Common myeloid progenitor, CD34-positive (primary cell): ENCODE data around the gene CASP12.

Experiments
- CTCF ChIA-PET: fragments of 350-600 bp; sonication (Branson Sonifier 250); formaldehyde crosslinking; loops from one replicate; lab custom pipeline; 2021; ENCODE audit warnings: antibody characterized with exemption; lab: Charles Lee
- POLR2A ChIA-PET: fragments of 350-600 bp; sonication (Branson Sonifier 250); formaldehyde crosslinking; loops from one replicate; lab custom pipeline; 2021; ENCODE audit warnings: antibody characterized with exemption; lab: Charles Lee
- DNase-seq, 3 donors: peaks; one replicate each; pipeline versions ENCODE4 v3.0.0 to v3.0.0-alpha.2; 2013
- H3K27ac ChIP-seq, 2 experiments: 1 replicate in 1 of 2; 2 replicates in 1 of 2; pipeline ENCODE4 v1.7.0; 2013; ENCODE audit warnings: inconsistent platforms in 2 of 2, low read length in 2 of 2, mild to moderate bottlenecking in 2 of 2, low read depth in 1 of 2, moderate library complexity in 1 of 2; ENCODE audit not compliant: severe bottlenecking in 2 of 2, insufficient read depth in 1 of 2, poor library complexity in 1 of 2
- H3K27me3 ChIP-seq, 5 experiments: replicated peaks in 2 of 5; 1 replicate in 3 of 5; 2 replicates in 2 of 5; pipeline versions ENCODE4 v1.6.1 to v1.7.0; 2013; ENCODE audit warnings: low read length in 4 of 5, mild to moderate bottlenecking in 2 of 5, moderate library complexity in 2 of 5, inconsistent platforms in 1 of 5; ENCODE audit not compliant: insufficient read depth in 5 of 5, control insufficient read depth in 4 of 5
- H3K36me3 ChIP-seq, 4 experiments: 1 replicate in 2 of 4; 2 replicates in 2 of 4; pipeline versions ENCODE4 v1.6.1 to v1.7.0; 2013; ENCODE audit warnings: low read length in 3 of 4, control low read depth in 1 of 4, mild to moderate bottlenecking in 1 of 4; ENCODE audit not compliant: control insufficient read depth in 4 of 4, insufficient read depth in 4 of 4
- H3K4me1 ChIP-seq, 4 experiments: 1 replicate in 3 of 4; 2 replicates in 1 of 4; pipeline versions ENCODE4 v1.6.1 to v1.7.1; 2013; ENCODE audit warnings: low read length in 3 of 4, mild to moderate bottlenecking in 3 of 4, control low read depth in 1 of 4, inconsistent platforms in 1 of 4, moderate library complexity in 1 of 4; ENCODE audit not compliant: control insufficient read depth in 4 of 4, insufficient read depth in 4 of 4; ENCODE audit errors: control extremely low read depth in 1 of 4
- H3K4me3 ChIP-seq, 7 experiments: 1 replicate in 4 of 7; 2 replicates in 3 of 7; pipeline versions ENCODE4 v1.5.1 to v1.7.0; 2013; ENCODE audit warnings: mild to moderate bottlenecking in 7 of 7, low read length in 6 of 7, moderate library complexity in 6 of 7, inconsistent platforms in 2 of 7, low read depth in 2 of 7, control low read depth in 1 of 7; ENCODE audit not compliant: insufficient read depth in 4 of 7, control insufficient read depth in 1 of 7; ENCODE audit errors: extremely low read depth in 1 of 7
- H3K9me3 ChIP-seq, 5 experiments: 1 replicate in 4 of 5; 2 replicates in 1 of 5; pipeline versions ENCODE4 v1.6.1 to v1.7.1; 2013; ENCODE audit warnings: low read length in 4 of 5, mild to moderate bottlenecking in 2 of 5, inconsistent platforms in 1 of 5, low read depth in 1 of 5, moderate library complexity in 1 of 5; ENCODE audit not compliant: control insufficient read depth in 4 of 5, insufficient read depth in 2 of 5; ENCODE audit errors: control extremely low read depth in 1 of 5
- WGBS: methylation state at CpG from one replicate; pipeline ENCODE4 v1.1.5; 2013; ENCODE audit not compliant: insufficient coverage; 5-methylcytosine and 5-hydroxymethylcytosine counted together

Gene CASP12

GRCh38 chr11:104841185-104841584 is 57.1 kb downstream of the CASP12 start:
- no peaks in the 10 kb centered on the region for H3K27me3 ChIP-seq
- CTCF ChIA-PET = interaction anchor here (1.6 kb wide), 1 partner anchor 10 kb away, joined by 4 read pairs; no protein-coding TSS in a partner anchor
- POLR2A ChIA-PET = no interaction called here
- DNase-seq = no peak
- no peaks in the 10 kb centered on the region for H3K4me1 ChIP-seq
- no peaks in the 10 kb centered on the region for H3K36me3 ChIP-seq
- WGBS = 100% methylated on average over 1 of the region's 1 CpG
- H3K9me3 ChIP-seq = peaks cover 0 to 7% (median 3%) of the 10 kb centered on the region in 5 experiments
- no peak overlapping the region for H3K4me3 ChIP-seq
- H3K27ac ChIP-seq = no peak overlapping the region

- Histone ChIP-seq H3K4me3 (no peak overlapping the region), H3K27me3 (no peaks in the 10 kb centered on the region), H3K9me3 (peaks cover 0 to 7% (median 3%) of the 10 kb centered on the region in 5 experiments), H3K36me3 (no peaks in the 10 kb centered on the region), H3K4me1 (no peaks in the 10 kb centered on the region), H3K27ac (no peak overlapping the region)
- CTCF ChIA-PET = no interaction called here
- DNase-seq = no peak
- 100% methylated on average over 1 of the region's 5 CpGs for WGBS
- POLR2A ChIA-PET = no interaction called here
Observed at GRCh38 chr11:104837969-104838639, 60.2 kb downstream of the CASP12 start.

- no CpG with 5 or more reads among the region's 2 CpGs for WGBS
- CTCF ChIA-PET = no interaction called here
- Histone ChIP-seq H3K4me1 (no peaks in the 10 kb centered on the region), H3K27ac (no peak overlapping the region), H3K27me3 (no peaks in the 10 kb centered on the region), H3K9me3 (peaks cover 0 to 7% (median 3%) of the 10 kb centered on the region in 5 experiments), H3K4me3 (no peak overlapping the region), H3K36me3 (no peaks in the 10 kb centered on the region)
- DNase-seq = no peak
- POLR2A ChIA-PET = no interaction called here
Observed at GRCh38 chr11:104836691-104837090, 61.6 kb downstream of the CASP12 start.
